Measurements from ENCODE around the gene TMEM169. TPM values are rescaled to one million over a fixed set of nuclear protein-coding genes. Genes with fewer than 3 reads are reported as not detected.
A peak's percentile ranks its signal among the peaks of the same experiment; 100 is the strongest.
"Not testable (repeated sequence)": the region's sequence is repeated elsewhere in the genome, so short reads cannot be mapped to it uniquely, and the experiment has no call there.

The TMEM169 gene
- polyA plus RNA-seq, 2 donors: 0.04 to 0.07 TPM

- not testable (repeated sequence) for H3K9me3 ChIP-seq (ENCODE audit: control insufficient read depth in 2 of 2, insufficient read depth in 1 of 2, low read depth in 1 of 2, low read length in 1 of 2); H3K27me3 ChIP-seq (ENCODE audit: control insufficient read depth in 1 of 2, insufficient read depth in 2 of 2, low read length in 2 of 2); H3K36me3 ChIP-seq (ENCODE audit: control insufficient read depth in 2 of 2, insufficient read depth in 2 of 2, low read length in 1 of 2); H3K4me1 ChIP-seq (ENCODE audit: control insufficient read depth in 2 of 2, insufficient read depth in 2 of 2, low read length in 1 of 2); H3K4me3 ChIP-seq (ENCODE audit: low read depth in 1 of 2, low read length in 2 of 2); H3K27ac ChIP-seq (ENCODE audit: low read depth in 2 of 2, low read length in 1 of 2)
- 97 to 98% methylated on average over 10 of the region's 10 CpGs for WGBS, 2 donors
Measured at GRCh38 chr2:216080048-216080447, 1.7 kb upstream of the TMEM169 start.

DNA sequence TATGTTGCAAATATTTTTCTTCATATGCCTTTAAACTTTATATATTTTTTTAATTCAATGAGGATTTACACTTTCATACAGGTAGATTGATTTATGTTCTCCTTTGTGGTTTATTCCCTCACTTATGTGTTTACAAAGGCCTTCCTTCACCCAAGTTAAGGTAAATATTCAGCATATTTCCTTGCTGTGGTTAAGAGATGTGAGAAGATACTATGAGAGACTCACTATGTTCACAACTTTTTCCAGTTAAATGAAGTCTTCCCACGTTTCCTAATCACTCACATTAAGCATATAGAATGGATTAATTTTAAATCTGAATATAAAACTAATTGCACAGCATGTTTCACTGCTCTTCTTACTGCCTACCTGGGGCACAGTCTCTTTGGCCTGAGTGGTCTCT lies 707 bp upstream of the TMEM169 start:
- H3K4me3 ChIP-seq (ENCODE audit: low read depth in 1 of 2, low read length in 2 of 2): peak overlapping the region; percentile 69 to 81
- no peaks in the 10 kb centered on the region for H3K36me3 ChIP-seq (ENCODE audit: control insufficient read depth in 2 of 2, insufficient read depth in 2 of 2, low read length in 1 of 2)
- H3K4me1 ChIP-seq (ENCODE audit: control insufficient read depth in 2 of 2, insufficient read depth in 2 of 2, low read length in 1 of 2): peaks cover 0 to 4% of the 10 kb centered on the region in 2 donors
- no peaks in the 10 kb centered on the region for H3K9me3 ChIP-seq (ENCODE audit: control insufficient read depth in 2 of 2, insufficient read depth in 1 of 2, low read depth in 1 of 2, low read length in 1 of 2)
- H3K27me3 ChIP-seq (ENCODE audit: control insufficient read depth in 1 of 2, insufficient read depth in 2 of 2, low read length in 2 of 2): no peaks in the 10 kb centered on the region
- no peak overlapping the region for H3K27ac ChIP-seq (ENCODE audit: low read depth in 2 of 2, low read length in 1 of 2)
- WGBS, 2 donors: 14 to 23% methylated on average over 1 of the region's 1 CpG

- no peaks in the 10 kb centered on the region for H3K36me3 ChIP-seq (ENCODE audit: control insufficient read depth in 2 of 2, insufficient read depth in 2 of 2, low read length in 1 of 2)
- H3K27ac ChIP-seq (ENCODE audit: low read depth in 2 of 2, low read length in 1 of 2): no peak overlapping the region
- WGBS, 2 donors: 11 to 14% methylated on average over 22 of the region's 22 CpGs
- H3K27me3 ChIP-seq (ENCODE audit: control insufficient read depth in 1 of 2, insufficient read depth in 2 of 2, low read length in 2 of 2): no peaks in the 10 kb centered on the region
- H3K9me3 ChIP-seq (ENCODE audit: control insufficient read depth in 2 of 2, insufficient read depth in 1 of 2, low read depth in 1 of 2, low read length in 1 of 2): no peaks in the 10 kb centered on the region
- peaks cover 0 to 4% of the 10 kb centered on the region in 2 donors for H3K4me1 ChIP-seq (ENCODE audit: control insufficient read depth in 2 of 2, insufficient read depth in 2 of 2, low read length in 1 of 2)
- H3K4me3 ChIP-seq (ENCODE audit: low read depth in 1 of 2, low read length in 2 of 2): peak overlapping the region; percentile 69 to 81
Measured at GRCh38 chr2:216082117-216082711, 495 bp downstream of the TMEM169 start.

GRCh38 chr2:216082805-216083204 lies 1.1 kb downstream of the TMEM169 start:
- Histone ChIP-seq H3K9me3 (ENCODE audit: control insufficient read depth in 2 of 2, insufficient read depth in 1 of 2, low read depth in 1 of 2, low read length in 1 of 2) (no peaks in the 10 kb centered on the region), H3K36me3 (ENCODE audit: control insufficient read depth in 2 of 2, insufficient read depth in 2 of 2, low read length in 1 of 2) (no peaks in the 10 kb centered on the region), H3K4me1 (ENCODE audit: control insufficient read depth in 2 of 2, insufficient read depth in 2 of 2, low read length in 1 of 2) (peaks cover 0 to 4% of the 10 kb centered on the region in 2 donors), H3K4me3 (ENCODE audit: low read depth in 1 of 2, low read length in 2 of 2) (no peak overlapping the region), H3K27ac (ENCODE audit: low read depth in 2 of 2, low read length in 1 of 2) (no peak overlapping the region), H3K27me3 (ENCODE audit: control insufficient read depth in 1 of 2, insufficient read depth in 2 of 2, low read length in 2 of 2) (peaks cover 0 to 2% of the 10 kb centered on the region in 2 donors)
- WGBS, 2 donors: 78 to 85% methylated on average over 3 of the region's 3 CpGs

DNA sequence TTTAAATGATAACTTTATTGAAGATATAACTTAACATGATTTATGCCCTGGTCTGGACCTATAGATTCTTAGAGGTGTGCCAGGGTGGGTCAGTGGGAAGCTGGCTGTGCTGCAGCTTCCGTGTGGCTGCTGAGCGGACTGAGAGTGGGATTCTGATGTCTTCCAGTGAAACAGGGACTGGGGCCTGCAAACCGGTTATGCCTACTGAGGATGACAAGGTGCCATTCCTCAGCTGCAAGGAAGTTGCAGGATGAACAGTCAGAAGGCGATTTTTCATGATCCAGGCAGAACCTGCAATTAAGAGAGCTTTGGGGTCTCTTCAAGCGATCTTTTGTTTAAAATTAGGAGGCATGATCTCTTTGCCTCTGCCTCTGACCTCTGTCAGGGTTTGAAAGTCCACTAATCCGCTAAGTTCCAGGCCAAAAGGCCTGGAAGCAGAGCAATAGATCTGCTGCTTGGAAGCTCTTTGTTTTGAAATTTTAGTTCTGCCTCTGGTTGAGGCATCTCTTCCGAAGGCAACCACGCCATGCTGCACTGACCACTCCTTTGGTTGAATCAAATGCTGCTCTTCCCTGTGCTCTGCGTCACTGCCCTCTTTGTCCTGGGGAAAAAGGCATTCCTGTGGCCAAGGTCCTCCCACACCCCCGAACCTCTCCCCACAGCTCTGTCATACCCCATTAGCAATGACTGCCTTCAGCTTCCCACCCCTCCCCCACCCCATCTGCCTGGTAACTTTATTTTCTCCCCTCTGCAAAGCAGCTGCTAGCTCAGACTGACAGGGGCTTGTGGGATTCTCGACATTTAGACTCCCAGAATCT lies 2.0 kb downstream of the TMEM169 start:
- peaks cover 0 to 4% of the 10 kb centered on the region in 2 donors for H3K4me1 ChIP-seq (ENCODE audit: control insufficient read depth in 2 of 2, insufficient read depth in 2 of 2, low read length in 1 of 2)

DNA sequence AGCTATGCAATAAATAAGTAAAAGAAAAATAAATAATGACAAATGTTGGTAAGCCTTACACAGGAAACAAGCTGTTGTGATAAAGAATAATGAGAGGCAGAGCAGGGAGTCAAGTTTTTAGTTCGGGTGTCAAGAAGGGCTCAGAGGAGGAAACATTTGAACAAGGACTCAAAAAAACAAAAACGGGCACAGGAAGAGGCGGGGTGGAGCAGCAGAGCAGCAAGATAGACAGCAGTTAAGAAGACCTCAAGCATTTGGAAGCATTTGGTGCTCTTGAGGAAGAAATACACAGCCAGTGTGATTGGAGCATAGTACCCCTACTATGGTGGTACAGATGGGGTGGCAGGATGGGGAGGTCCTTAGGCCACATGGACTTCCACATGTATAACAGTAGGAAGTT lies 2.8 kb downstream of the TMEM169 start:
- H3K27me3 ChIP-seq (ENCODE audit: control insufficient read depth in 1 of 2, insufficient read depth in 2 of 2, low read length in 2 of 2): peaks cover 0 to 2% of the 10 kb centered on the region in 2 donors
- H3K36me3 ChIP-seq (ENCODE audit: control insufficient read depth in 2 of 2, insufficient read depth in 2 of 2, low read length in 1 of 2): no peaks in the 10 kb centered on the region
- H3K4me1 ChIP-seq (ENCODE audit: control insufficient read depth in 2 of 2, insufficient read depth in 2 of 2, low read length in 1 of 2): peaks cover 0 to 4% of the 10 kb centered on the region in 2 donors
- WGBS, 2 donors: 75 to 76% methylated on average over 3 of the region's 3 CpGs
- H3K4me3 ChIP-seq (ENCODE audit: low read depth in 1 of 2, low read length in 2 of 2): no peak overlapping the region
- no peak overlapping the region for H3K27ac ChIP-seq (ENCODE audit: low read depth in 2 of 2, low read length in 1 of 2)
- H3K9me3 ChIP-seq (ENCODE audit: control insufficient read depth in 2 of 2, insufficient read depth in 1 of 2, low read depth in 1 of 2, low read length in 1 of 2): no peaks in the 10 kb centered on the region

More for the DNA sequence above, 2.0 kb downstream of the TMEM169 start:
- no peak overlapping the region for H3K27ac ChIP-seq (ENCODE audit: low read depth in 2 of 2, low read length in 1 of 2)
- no peaks in the 10 kb centered on the region for H3K9me3 ChIP-seq (ENCODE audit: control insufficient read depth in 2 of 2, insufficient read depth in 1 of 2, low read depth in 1 of 2, low read length in 1 of 2)
- no peak overlapping the region for H3K4me3 ChIP-seq (ENCODE audit: low read depth in 1 of 2, low read length in 2 of 2)
- 90 to 92% methylated on average over 11 of the region's 11 CpGs for WGBS, 2 donors
- H3K36me3 ChIP-seq (ENCODE audit: control insufficient read depth in 2 of 2, insufficient read depth in 2 of 2, low read length in 1 of 2): no peaks in the 10 kb centered on the region
- H3K27me3 ChIP-seq (ENCODE audit: control insufficient read depth in 1 of 2, insufficient read depth in 2 of 2, low read length in 2 of 2): peaks cover 0 to 2% of the 10 kb centered on the region in 2 donors

GRCh38 chr2:216086207-216086893 lies 4.6 kb downstream of the TMEM169 start:
- no peaks in the 10 kb centered on the region for H3K36me3 ChIP-seq (ENCODE audit: control insufficient read depth in 2 of 2, insufficient read depth in 2 of 2, low read length in 1 of 2)
- H3K4me3 ChIP-seq (ENCODE audit: low read depth in 1 of 2, low read length in 2 of 2): no peak overlapping the region
- 78 to 95% methylated on average over 2 of the region's 2 CpGs for WGBS, 2 donors
- no peaks in the 10 kb centered on the region for H3K9me3 ChIP-seq (ENCODE audit: control insufficient read depth in 2 of 2, insufficient read depth in 1 of 2, low read depth in 1 of 2, low read length in 1 of 2)
- peaks cover 0 to 2% of the 10 kb centered on the region in 2 donors for H3K4me1 ChIP-seq (ENCODE audit: control insufficient read depth in 2 of 2, insufficient read depth in 2 of 2, low read length in 1 of 2)
- H3K27me3 ChIP-seq (ENCODE audit: control insufficient read depth in 1 of 2, insufficient read depth in 2 of 2, low read length in 2 of 2): peaks cover 0 to 2% of the 10 kb centered on the region in 2 donors
- H3K27ac ChIP-seq (ENCODE audit: low read depth in 2 of 2, low read length in 1 of 2): no peak overlapping the region

DNA sequence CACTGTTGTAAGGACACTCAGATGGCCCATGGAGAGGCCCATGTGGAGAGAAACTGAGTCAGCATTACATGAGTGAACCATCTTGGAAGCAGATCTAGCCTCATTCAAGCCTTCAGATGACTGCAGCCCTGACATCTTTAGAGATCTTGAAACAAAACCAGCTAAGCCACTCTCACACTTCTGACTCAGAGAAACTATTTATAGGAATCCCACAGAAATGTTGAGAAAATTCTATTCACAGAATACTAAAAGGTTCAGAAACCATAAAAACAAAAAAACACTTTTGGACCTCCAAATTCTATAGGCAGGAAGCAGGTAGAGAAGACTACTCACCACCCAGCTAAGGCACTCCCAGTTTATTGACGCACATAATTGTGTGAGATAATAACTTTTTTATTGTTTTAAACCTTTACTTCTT lies 8.7 kb downstream of the TMEM169 start:
- no peaks in the 10 kb centered on the region for H3K4me1 ChIP-seq (ENCODE audit: control insufficient read depth in 2 of 2, insufficient read depth in 2 of 2, low read length in 1 of 2)
- peaks cover 0 to 2% of the 10 kb centered on the region in 2 donors for H3K27me3 ChIP-seq (ENCODE audit: control insufficient read depth in 1 of 2, insufficient read depth in 2 of 2, low read length in 2 of 2)
- H3K27ac ChIP-seq (ENCODE audit: low read depth in 2 of 2, low read length in 1 of 2): no peak overlapping the region
- no peak overlapping the region for H3K4me3 ChIP-seq (ENCODE audit: low read depth in 1 of 2, low read length in 2 of 2)
- H3K9me3 ChIP-seq (ENCODE audit: control insufficient read depth in 2 of 2, insufficient read depth in 1 of 2, low read depth in 1 of 2, low read length in 1 of 2): no peaks in the 10 kb centered on the region
- H3K36me3 ChIP-seq (ENCODE audit: control insufficient read depth in 2 of 2, insufficient read depth in 2 of 2, low read length in 1 of 2): no peaks in the 10 kb centered on the region
- WGBS, 2 donors: 92 to 97% methylated on average over 1 of the region's 1 CpG

- Histone ChIP-seq H3K9me3 (ENCODE audit: control insufficient read depth in 2 of 2, insufficient read depth in 1 of 2, low read depth in 1 of 2, low read length in 1 of 2) (no peaks in the 10 kb centered on the region), H3K4me3 (ENCODE audit: low read depth in 1 of 2, low read length in 2 of 2) (no peak overlapping the region), H3K36me3 (ENCODE audit: control insufficient read depth in 2 of 2, insufficient read depth in 2 of 2, low read length in 1 of 2) (no peaks in the 10 kb centered on the region), H3K27ac (ENCODE audit: low read depth in 2 of 2, low read length in 1 of 2) (no peak overlapping the region), H3K4me1 (ENCODE audit: control insufficient read depth in 2 of 2, insufficient read depth in 2 of 2, low read length in 1 of 2) (no peaks in the 10 kb centered on the region), H3K27me3 (ENCODE audit: control insufficient read depth in 1 of 2, insufficient read depth in 2 of 2, low read length in 2 of 2) (no peaks in the 10 kb centered on the region)
- WGBS, 2 donors: 79 to 86% methylated on average over 2 of the region's 2 CpGs
Measured at GRCh38 chr2:216092646-216093045, 10.9 kb downstream of the TMEM169 start.
